Vagina (tissue), 2 donors: ENCODE measurements around the gene CHRNA5.

ENCODE experiments used
- POLR2A ChIP-seq, 2 donors: fragments of 450-650 bp; IDR thresholded peaks; one replicate each; pipeline ENCODE4 v1.6.1; 2017; ENCODE audit warnings: antibody characterized with exemption in 2 of 2, mild to moderate bottlenecking in 2 of 2, moderate library complexity in 2 of 2
- TF ChIP-seq, protein P1 (sequence below), 3 experiments: fragments of 450-650 bp in 2 of 3; fragments of 200-600 bp in 1 of 3; sonication (generic) in 1 of 3; IDR thresholded peaks; one replicate each; pipeline ENCODE4 v1.5.1; 2017 to 2019; ENCODE audit warnings: antibody characterized with exemption in 3 of 3, mild to moderate bottlenecking in 2 of 3, moderate library complexity in 2 of 3

DNA sequence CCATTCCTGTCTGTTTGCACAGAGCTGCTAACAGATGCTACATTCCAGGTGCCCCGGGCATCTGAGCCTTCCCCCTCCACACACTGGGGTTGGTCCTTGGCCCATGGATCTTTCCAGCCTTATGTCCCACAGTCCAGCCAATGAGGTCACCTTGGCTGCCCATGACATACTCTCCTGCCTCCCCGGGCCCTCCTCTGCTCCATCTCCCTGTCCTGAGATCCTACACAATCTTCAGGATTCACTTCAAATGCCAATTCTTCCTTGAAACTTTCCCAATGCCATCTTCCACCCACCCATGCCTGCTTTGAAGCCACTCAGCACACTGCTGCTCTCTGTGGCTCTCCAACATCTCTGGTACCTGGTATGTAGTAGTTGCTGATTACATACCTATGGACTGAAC, 51.2 kb downstream of the CHRNA5 start:
- TF ChIP-seq, protein P1, sequence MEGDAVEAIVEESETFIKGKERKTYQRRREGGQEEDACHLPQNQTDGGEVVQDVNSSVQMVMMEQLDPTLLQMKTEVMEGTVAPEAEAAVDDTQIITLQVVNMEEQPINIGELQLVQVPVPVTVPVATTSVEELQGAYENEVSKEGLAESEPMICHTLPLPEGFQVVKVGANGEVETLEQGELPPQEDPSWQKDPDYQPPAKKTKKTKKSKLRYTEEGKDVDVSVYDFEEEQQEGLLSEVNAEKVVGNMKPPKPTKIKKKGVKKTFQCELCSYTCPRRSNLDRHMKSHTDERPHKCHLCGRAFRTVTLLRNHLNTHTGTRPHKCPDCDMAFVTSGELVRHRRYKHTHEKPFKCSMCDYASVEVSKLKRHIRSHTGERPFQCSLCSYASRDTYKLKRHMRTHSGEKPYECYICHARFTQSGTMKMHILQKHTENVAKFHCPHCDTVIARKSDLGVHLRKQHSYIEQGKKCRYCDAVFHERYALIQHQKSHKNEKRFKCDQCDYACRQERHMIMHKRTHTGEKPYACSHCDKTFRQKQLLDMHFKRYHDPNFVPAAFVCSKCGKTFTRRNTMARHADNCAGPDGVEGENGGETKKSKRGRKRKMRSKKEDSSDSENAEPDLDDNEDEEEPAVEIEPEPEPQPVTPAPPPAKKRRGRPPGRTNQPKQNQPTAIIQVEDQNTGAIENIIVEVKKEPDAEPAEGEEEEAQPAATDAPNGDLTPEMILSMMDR (IDR thresholded peaks at IDR 0.05) = no peak
- no peak for TF ChIP-seq POLR2A (IDR thresholded peaks at IDR 0.05)
